HL-60/S4 treated with retinoic acid at 250 ng/mL for 4 days and 3 days (cell line): ENCODE results near the gene STK32B.

ENCODE experiments used
- in situ Hi-C: fragments of 300-500 bp; cut with MboI; formaldehyde crosslinking; loops from 2 replicates; pipeline ENCODE4 v1.7.0; 2022; ENCODE audit warnings: low sequenced_read_pairs

STK32B gene

DNA sequence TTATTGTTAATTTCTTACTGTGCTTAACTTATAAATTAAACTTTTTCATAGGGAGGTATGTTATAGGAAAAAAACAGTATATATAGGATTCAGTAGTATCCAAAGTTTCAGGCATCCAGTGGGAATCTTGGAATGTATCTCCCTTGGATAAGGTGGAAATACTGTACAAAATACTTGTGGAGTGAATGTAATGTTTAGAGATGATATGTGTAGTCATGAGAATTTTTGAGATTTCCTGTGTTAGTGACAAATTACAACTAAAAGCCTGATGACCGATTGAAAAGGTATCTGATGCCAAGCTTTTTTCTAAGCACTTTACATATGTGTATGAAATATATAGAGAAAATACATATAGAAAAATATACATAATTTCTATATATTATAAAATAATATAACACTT is 69.2 kb downstream of the STK32B start:
- in situ Hi-C loops, result no loop called here

GRCh38 chr4:5122114-5122513 is 70.8 kb downstream of the STK32B start:
- in situ Hi-C loops, result no loop called here

GRCh38 chr4:5124876-5125275 is 73.6 kb downstream of the STK32B start:
- in situ Hi-C loops, result no loop called here

- in situ Hi-C loops, result no loop called here
Observed at GRCh38 chr4:5125321-5125720, 74.0 kb downstream of the STK32B start.

DNA sequence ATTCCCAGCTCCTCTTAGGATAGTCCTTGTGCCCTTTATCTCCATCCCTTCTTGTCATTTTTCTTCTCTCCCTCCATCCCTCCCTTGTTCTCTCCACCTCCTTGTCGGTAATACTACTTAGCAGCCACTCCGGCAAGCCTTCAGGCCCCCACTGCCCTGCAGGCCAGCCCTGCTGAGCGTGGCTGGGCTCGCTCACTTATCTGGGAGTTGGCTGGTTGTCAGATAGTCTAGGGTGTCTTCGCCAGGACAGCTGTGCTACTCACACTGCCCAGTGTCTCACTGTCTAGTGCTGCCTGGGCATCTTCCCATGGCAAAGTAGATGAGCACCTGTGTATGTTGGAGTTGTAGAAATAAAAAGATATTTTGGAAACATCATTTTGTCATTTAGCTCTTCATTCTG is 75.0 kb downstream of the STK32B start:
- in situ Hi-C loops, result no loop called here

- in situ Hi-C loops, result no loop called here
Observed at GRCh38 chr4:5126857-5127256, 75.6 kb downstream of the STK32B start.

GRCh38 chr4:5127556-5127955 is 76.3 kb downstream of the STK32B start:
- in situ Hi-C loops, result no loop called here

GRCh38 chr4:5128569-5128968 is 77.3 kb downstream of the STK32B start:
- in situ Hi-C loops, result no loop called here

DNA sequence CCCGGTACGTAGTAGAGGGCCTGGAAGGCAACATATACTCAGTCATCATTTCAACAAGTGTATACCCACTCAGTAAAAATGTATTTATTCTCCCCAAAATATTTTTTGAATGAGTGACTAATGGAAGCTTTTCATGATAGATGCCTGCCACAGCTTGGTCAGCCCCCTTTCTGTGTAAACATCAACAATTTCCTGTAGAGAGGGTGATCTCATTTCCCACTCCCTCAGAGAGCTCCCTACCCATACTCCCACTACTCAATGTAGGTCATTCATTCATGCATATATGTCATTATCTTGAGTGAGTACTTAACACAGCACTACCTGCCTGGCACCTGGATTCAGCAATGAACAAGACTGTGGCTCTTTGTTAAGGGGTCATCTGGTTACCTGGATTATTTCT is 81.9 kb downstream of the STK32B start:
- in situ Hi-C loops, result no loop called here

DNA sequence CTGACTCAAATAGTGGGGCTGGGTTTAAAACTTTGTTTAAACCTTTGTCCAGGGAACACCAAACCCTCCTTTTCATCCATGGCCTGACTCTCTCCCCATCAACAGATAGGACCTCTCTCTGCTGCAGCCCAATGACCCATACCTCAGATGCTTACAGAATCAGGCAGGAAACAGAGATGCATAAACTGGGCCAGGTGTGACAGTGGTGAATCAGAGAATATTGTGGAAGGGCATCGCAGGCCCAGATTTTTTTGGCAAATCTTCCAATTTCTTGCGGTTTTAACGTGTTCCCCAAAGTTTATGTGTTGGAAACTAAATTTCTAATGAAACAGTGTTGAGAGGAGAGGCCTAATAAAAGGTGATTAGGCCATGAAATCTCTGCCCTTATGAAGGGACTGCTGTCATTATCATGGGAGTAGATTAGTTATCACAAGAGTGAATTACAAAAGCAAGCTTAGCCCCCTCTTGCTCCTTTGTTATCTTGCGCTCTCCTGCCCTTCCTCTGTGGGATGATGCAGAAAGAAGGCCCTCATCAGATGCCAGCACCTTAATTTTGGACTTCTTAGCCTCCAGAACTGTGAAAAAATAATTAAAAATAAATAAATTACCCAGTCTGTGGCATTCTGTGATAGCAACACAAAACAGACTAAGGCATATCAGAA is 82.8 kb downstream of the STK32B start:
- in situ Hi-C loops, result no loop called here

DNA sequence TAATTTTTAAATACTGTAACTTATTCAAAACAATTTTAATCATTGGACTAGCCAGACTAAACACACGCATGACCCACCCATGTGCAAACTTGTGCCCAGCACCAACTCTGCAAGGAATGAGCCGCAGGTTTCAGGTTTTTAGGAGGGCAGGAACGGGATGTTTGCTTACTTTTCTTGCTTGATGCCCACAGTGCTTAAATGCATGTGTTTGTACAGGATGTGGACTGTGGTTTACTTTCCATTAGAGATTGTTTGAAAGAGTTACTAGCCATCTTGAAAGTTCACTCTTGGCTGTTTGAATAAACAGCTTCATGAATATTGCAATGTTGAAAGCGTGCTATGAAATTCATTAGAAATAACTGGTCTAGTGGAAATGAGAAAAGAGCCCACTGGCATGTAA is 83.3 kb downstream of the STK32B start:
- in situ Hi-C loops, result no loop called here

DNA sequence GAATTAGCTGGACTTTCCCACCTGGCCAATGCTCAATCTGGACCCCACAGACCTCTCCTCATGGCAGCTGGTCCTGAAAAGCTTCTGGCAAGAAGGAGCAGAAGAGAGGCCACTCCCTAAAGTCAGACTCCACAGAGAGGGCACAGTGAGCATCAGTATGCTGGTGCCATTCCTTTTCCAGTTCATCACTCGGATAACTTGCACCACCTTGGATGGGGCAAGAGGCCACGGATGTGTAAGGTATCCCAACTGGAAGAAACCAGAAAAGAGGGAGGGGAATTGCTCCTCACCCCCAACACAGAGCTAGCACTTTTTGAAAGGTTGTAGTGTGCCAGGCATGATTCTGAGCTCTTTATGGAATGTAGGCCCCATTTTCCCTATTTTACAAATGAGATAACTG is 85.9 kb downstream of the STK32B start:
- in situ Hi-C loops, result no loop called here

DNA sequence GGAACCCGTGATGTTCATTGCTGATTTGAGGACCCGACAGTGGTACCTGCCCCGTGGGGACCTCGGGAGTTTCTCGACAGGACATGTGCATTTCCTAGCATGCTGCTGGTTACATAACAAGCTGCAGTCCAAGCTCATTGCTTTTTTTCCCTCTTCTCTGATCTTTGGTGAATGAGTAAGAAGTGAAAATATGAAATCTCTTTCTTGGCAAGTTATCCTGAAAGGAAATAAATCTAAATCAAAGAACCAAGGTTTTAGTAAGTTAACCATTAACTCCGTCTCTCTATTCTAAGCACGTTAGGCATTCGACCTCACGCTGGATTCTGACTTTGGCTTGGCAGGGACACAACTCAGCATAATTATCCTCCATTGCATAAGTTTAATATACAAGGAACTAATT is 86.6 kb downstream of the STK32B start:
- in situ Hi-C loops, result no loop called here

DNA sequence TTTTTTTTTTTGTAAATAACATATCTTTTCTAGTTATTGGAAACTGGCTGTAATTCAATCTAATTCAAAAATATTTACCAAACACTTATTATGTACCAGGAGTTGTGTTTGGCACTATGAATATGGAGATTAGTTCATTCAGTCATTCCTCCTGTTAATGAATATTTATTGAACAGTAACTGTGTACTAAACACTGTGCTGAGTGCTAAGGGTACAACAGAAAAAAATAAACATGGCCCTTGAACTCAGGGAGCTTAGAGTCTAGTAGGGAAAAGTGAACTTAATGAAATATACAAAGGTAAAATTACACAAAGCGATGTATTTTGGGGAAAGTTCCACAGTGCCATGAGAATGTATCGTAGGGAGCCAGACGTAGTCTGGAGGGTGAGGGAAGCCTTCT is 87.1 kb downstream of the STK32B start:
- in situ Hi-C loops, result no loop called here

- in situ Hi-C loops, result no loop called here
Observed at GRCh38 chr4:5139141-5139540, 87.9 kb downstream of the STK32B start.

DNA sequence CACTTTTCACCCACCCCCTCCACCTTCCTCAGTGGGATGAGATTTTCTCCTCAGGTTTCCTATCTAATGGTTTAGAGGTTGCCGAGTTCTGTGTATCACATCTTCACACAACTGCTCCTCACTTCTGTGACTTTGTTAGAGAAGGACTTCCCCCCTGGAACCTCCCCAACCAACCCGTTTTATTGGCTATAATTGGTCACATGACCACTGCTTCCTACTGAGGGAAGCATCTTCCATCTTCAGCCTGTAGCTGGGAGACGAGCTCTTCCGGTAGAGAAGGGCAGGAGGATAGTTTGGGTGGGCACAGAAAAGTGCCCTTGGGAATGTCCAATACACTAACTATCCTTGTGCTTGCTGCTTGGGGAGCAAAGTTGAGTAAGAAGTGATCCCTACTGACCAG is 90.5 kb downstream of the STK32B start:
- in situ Hi-C loops, result no loop called here

- in situ Hi-C loops, result no loop called here
Observed at GRCh38 chr4:5142726-5143125, 91.4 kb downstream of the STK32B start.

DNA sequence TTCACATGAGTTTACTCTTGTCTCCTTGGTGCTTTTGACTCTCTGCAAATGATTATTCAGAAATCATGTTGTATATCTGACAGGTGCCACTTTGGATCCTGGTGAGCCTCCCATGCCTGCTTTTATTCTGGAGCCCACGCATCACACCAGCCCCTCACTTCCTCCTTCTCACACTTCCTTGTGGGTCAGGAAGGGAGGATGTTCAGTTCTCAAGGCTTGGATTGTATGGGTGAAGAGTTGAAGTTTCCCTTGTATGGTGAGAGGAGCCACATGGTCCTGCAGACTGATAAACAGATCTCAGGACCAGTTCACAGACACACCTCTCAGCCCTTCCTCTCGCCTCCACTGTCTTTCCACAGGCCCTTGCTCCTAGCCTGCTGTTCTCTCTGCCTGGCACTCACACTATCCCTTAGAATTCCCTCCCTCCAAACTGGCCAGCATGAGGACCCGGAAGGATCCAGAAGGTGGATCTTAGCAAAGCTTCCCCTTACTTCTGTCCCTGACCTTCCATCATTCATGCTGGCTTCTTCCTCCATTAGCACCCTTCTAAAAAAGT is 92.1 kb downstream of the STK32B start:
- in situ Hi-C loops, result no loop called here

DNA sequence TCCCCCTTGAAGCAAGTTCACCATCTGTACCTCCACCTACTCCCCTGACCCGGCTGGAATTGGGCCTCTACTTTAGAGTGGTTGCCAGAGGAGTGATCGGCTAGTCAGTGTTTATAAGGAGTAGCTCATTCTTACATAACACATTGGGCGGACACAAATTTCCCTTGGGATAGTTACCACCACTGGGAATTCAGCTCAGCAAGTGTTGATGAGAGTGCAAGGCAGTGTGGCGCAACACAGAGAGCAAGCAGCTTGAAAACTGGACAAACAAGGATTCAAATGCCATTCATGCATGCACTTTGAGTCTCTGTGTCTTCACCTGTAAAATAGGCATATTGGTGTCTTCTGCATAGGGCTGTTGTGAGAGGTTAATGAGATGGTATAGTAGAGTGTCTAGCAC is 92.7 kb downstream of the STK32B start:
- in situ Hi-C loops, result no loop called here

- in situ Hi-C loops, result no loop called here
Observed at GRCh38 chr4:5144384-5144783, 93.1 kb downstream of the STK32B start.

DNA sequence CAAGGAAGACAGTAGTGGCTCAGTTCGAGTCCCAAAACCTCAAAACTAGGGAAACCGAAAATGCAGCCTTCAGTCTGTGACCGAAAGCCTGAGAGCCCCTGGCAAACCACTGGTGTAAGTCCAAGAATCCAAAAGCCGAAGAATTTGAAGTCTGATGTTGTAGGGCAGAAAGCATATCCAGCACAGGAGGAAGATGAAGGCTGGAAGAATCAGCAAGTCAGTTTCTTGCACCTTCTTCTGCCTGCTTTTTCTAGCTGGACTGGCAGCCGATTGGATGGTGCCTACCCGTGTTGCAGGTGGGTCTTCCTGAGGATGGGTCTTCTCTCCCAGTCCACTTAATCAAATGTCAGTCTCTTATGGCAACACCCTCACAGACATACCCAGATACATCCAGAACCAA is 95.0 kb downstream of the STK32B start:
- in situ Hi-C loops, result no loop called here

- in situ Hi-C loops, result no loop called here
Observed at GRCh38 chr4:5152521-5152920, 101.2 kb downstream of the STK32B start.

- in situ Hi-C loops, result no loop called here
Observed at GRCh38 chr4:5156682-5157081, 105.4 kb downstream of the STK32B start.
